ENCODE measurements around the gene PAXIP1.

The PAXIP1 gene

GRCh38 chr7:154914308-154914995 is 88.5 kb downstream of the PAXIP1 start:
- DNase-seq (ENCODE audit: low read depth in 1 of 2, low spot score in 1 of 2) = no peak

- peak; percentile 75 to 91 for DNase-seq (ENCODE audit: low read depth in 1 of 2, low spot score in 1 of 2)
Observed at GRCh38 chr7:154913638-154914307, 89.2 kb downstream of the PAXIP1 start.

- no peak for DNase-seq (ENCODE audit: low read depth in 1 of 2, low spot score in 1 of 2)
Observed at GRCh38 chr7:154912871-154913637, 89.9 kb downstream of the PAXIP1 start.

GRCh38 chr7:154911862-154912455 is 91.0 kb downstream of the PAXIP1 start:
- DNase-seq (ENCODE audit: low read depth in 1 of 2, low spot score in 1 of 2) = no peak

- DNase-seq (ENCODE audit: low read depth in 1 of 2, low spot score in 1 of 2) = no peak
Observed at GRCh38 chr7:154911411-154911810, 91.5 kb downstream of the PAXIP1 start.

- DNase-seq (ENCODE audit: low read depth in 1 of 2, low spot score in 1 of 2) = no peak
Observed at GRCh38 chr7:154910977-154911376, 91.9 kb downstream of the PAXIP1 start.

GRCh38 chr7:154910125-154910524 is 92.8 kb downstream of the PAXIP1 start:
- no peak for DNase-seq (ENCODE audit: low read depth in 1 of 2, low spot score in 1 of 2)

- DNase-seq (ENCODE audit: low read depth in 1 of 2, low spot score in 1 of 2) = no peak
Observed at GRCh38 chr7:154909241-154910105, 93.5 kb downstream of the PAXIP1 start.

- no peak for DNase-seq (ENCODE audit: low read depth in 1 of 2, low spot score in 1 of 2)
Observed at GRCh38 chr7:154907651-154908620, 95.0 kb downstream of the PAXIP1 start.

- DNase-seq (ENCODE audit: low read depth in 1 of 2, low spot score in 1 of 2) = no peak
Observed at GRCh38 chr7:154906736-154907355, 96.1 kb downstream of the PAXIP1 start.

- no peak for DNase-seq (ENCODE audit: low read depth in 1 of 2, low spot score in 1 of 2)
Observed at GRCh38 chr7:154906201-154906600, 96.7 kb downstream of the PAXIP1 start.

GRCh38 chr7:154905615-154906014 is 97.3 kb downstream of the PAXIP1 start:
- no peak for DNase-seq (ENCODE audit: low read depth in 1 of 2, low spot score in 1 of 2)

- no peak for DNase-seq (ENCODE audit: low read depth in 1 of 2, low spot score in 1 of 2)
Observed at GRCh38 chr7:154905146-154905545, 97.8 kb downstream of the PAXIP1 start.

- DNase-seq (ENCODE audit: low read depth in 1 of 2, low spot score in 1 of 2) = no peak
Observed at GRCh38 chr7:154903083-154903731, 99.7 kb downstream of the PAXIP1 start.

GRCh38 chr7:154902600-154903082 is 100.3 kb downstream of the PAXIP1 start:
- no peak for DNase-seq (ENCODE audit: low read depth in 1 of 2, low spot score in 1 of 2)

- no peak for DNase-seq (ENCODE audit: low read depth in 1 of 2, low spot score in 1 of 2)
Observed at GRCh38 chr7:154899862-154900261, 103.1 kb downstream of the PAXIP1 start.

- no peak for DNase-seq (ENCODE audit: low read depth in 1 of 2, low spot score in 1 of 2)
Observed at GRCh38 chr7:154898973-154899855, 103.7 kb downstream of the PAXIP1 start.

Measured in activated T-helper 1 cell treated with anti-CD3 and anti-CD28 coated beads, Interleukin-2, amount 50 U/mL, for 16 hours (primary cell).